H1 (cell line): Measurements from ENCODE around the gene CES4A. TPM values are rescaled to one million over a fixed set of nuclear protein-coding genes. Genes with fewer than 3 reads are reported as not detected.

Experiments
- CTCF ChIA-PET: fragments of 300-600 bp; sonication (Branson Sonifier 250); formaldehyde crosslinking; loops from one replicate; lab custom pipeline; 2021; ENCODE audit not compliant: partially characterized antibody; lab: Charles Lee
- POLR2A ChIA-PET: fragments of 300-600 bp; sonication (Branson Sonifier 250); formaldehyde crosslinking; loops from one replicate; lab custom pipeline; 2021; ENCODE audit warnings: inconsistent platforms; ENCODE audit not compliant: partially characterized antibody; lab: Charles Lee
- DNase-seq, 2 experiments: peaks; one replicate each; pipeline versions ENCODE4 v3.0.0 to v3.0.0-alpha.2; 2010 to 2022; ENCODE audit warnings: low spot score in 2 of 2, low read depth in 1 of 2, mixed read lengths in 1 of 2
- FAIRE-seq: peaks from 2 replicates; lab custom pipeline; 2011; peaks lifted over from hg19 to GRCh38; lab: Jason Lieb, UNC
- H2AFZ ChIP-seq: 2 replicates; pipeline ENCODE4 v1.8.1; 2012; ENCODE audit warnings: low read length, inconsistent platforms
- H2AK5ac ChIP-seq: 2 replicates; pipeline ENCODE4 v1.6.1; 2013; ENCODE audit warnings: low read depth, low read length
- H2BK120ac ChIP-seq: replicated peaks from 2 replicates; pipeline ENCODE3; 2013; ENCODE audit warnings: low read depth, low read length, inconsistent platforms
- H2BK12ac ChIP-seq: 2 replicates; pipeline ENCODE4 v1.6.1; 2013; ENCODE audit warnings: low read depth, low read length
- H2BK15ac ChIP-seq: 2 replicates; pipeline ENCODE4 v1.6.1; 2013; ENCODE audit warnings: low read length
- H2BK20ac ChIP-seq: 2 replicates; pipeline ENCODE4 v1.6.1; 2013; ENCODE audit warnings: low read length
- H2BK5ac ChIP-seq: 2 replicates; pipeline ENCODE4 v1.6.1; 2013; ENCODE audit warnings: low read depth, low read length
- H3K14ac ChIP-seq: 2 replicates; pipeline ENCODE4 v1.6.1; 2013; ENCODE audit warnings: inconsistent platforms; ENCODE audit not compliant: insufficient read length
- H3K18ac ChIP-seq: 2 replicates; pipeline ENCODE4 v1.6.1; 2013; ENCODE audit warnings: low read length; ENCODE audit errors: extremely low read depth
- H3K23ac ChIP-seq: 2 replicates; pipeline ENCODE4 v1.6.1; 2013; ENCODE audit warnings: inconsistent platforms; ENCODE audit not compliant: insufficient read length
- H3K23me2 ChIP-seq: 2 replicates; pipeline ENCODE4 v1.6.1; 2013; ENCODE audit warnings: low read depth, low read length
- H3K27ac ChIP-seq: 2 replicates; pipeline ENCODE4 v1.6.1; 2011; ENCODE audit warnings: low read depth, low read length, inconsistent platforms
- H3K27me3 ChIP-seq, 4 experiments: replicated peaks in 1 of 4; 1 replicate in 1 of 4; 2 replicates in 3 of 4; pipeline versions ENCODE4 v1.6.1 to v1.8.1; 2011 to 2013; ENCODE audit warnings: low read length in 3 of 4, mild to moderate bottlenecking in 3 of 4, inconsistent platforms in 2 of 4, mixed read lengths in 2 of 4, moderate library complexity in 1 of 4; ENCODE audit not compliant: control insufficient read depth in 3 of 4, insufficient read depth in 3 of 4; ENCODE audit errors: extremely low read depth in 1 of 4
- H3K36me3 ChIP-seq, 4 experiments: 2 replicates each; pipeline versions ENCODE4 v1.6.1 to v1.8.1; 2011 to 2013; ENCODE audit warnings: mild to moderate bottlenecking in 4 of 4, low read length in 3 of 4, moderate library complexity in 2 of 4, control low read depth in 1 of 4, inconsistent platforms in 1 of 4; ENCODE audit not compliant: insufficient read depth in 4 of 4, control insufficient read depth in 2 of 4
- H3K4ac ChIP-seq: replicated peaks from 2 replicates; pipeline ENCODE3; 2013; ENCODE audit warnings: low read length, low read depth, mixed read lengths, inconsistent platforms; ENCODE audit not compliant: insufficient read length
- H3K4me1 ChIP-seq, 4 experiments: replicated peaks in 1 of 4; 1 replicate in 1 of 4; 2 replicates in 3 of 4; pipeline versions ENCODE4 v1.6.1 to v1.8.1; 2011 to 2013; ENCODE audit warnings: low read length in 3 of 4, inconsistent platforms in 2 of 4, mixed read lengths in 1 of 4; ENCODE audit not compliant: insufficient read depth in 4 of 4, control insufficient read depth in 3 of 4
- H3K4me2 ChIP-seq, 2 experiments: 2 replicates each; pipeline versions ENCODE4 v1.6.1 to v1.8.1; 2011 to 2013; ENCODE audit warnings: low read depth in 2 of 2, low read length in 2 of 2, control low read depth in 1 of 2, inconsistent platforms in 1 of 2, mild to moderate bottlenecking in 1 of 2; ENCODE audit not compliant: insufficient read depth in 1 of 2
- H3K4me3 ChIP-seq, 4 experiments: fragments of 200-600, 300-600 bp in 1 of 4; sonication (generic), shearing (Covaris generic), sonication (Bioruptor Twin) in 1 of 4; 2 replicates each; pipeline versions ENCODE4 v1.5.1 to v1.8.1; 2011 to 2016; ENCODE audit warnings: low read length in 4 of 4, low read depth in 3 of 4, control low read depth in 2 of 4, inconsistent platforms in 2 of 4, mild to moderate bottlenecking in 2 of 4, mixed read lengths in 1 of 4, moderate library complexity in 1 of 4; ENCODE audit not compliant: insufficient read depth in 2 of 4; ENCODE audit errors: extremely low read depth in 1 of 4
- H3K56ac ChIP-seq: replicated peaks from 2 replicates; pipeline ENCODE3; 2013; ENCODE audit warnings: low read depth, mild to moderate bottlenecking, mixed read lengths, low read length, inconsistent platforms; ENCODE audit not compliant: insufficient read length
- H3K79me1 ChIP-seq: 2 replicates; pipeline ENCODE4 v1.6.1; 2013; ENCODE audit warnings: low read depth, low read length, control low read depth
- H3K79me2 ChIP-seq, 2 experiments: 2 replicates each; pipeline versions ENCODE4 v1.6.1 to v1.8.1; 2012 to 2013; ENCODE audit warnings: low read length in 2 of 2, mild to moderate bottlenecking in 2 of 2, inconsistent platforms in 1 of 2; ENCODE audit not compliant: insufficient read depth in 2 of 2, control insufficient read depth in 1 of 2
- H3K9ac ChIP-seq, 4 experiments: replicated peaks in 1 of 4; 1 replicate in 1 of 4; 2 replicates in 3 of 4; pipeline versions ENCODE4 v1.6.1 to v1.8.1; 2011 to 2013; ENCODE audit warnings: low read depth in 3 of 4, low read length in 3 of 4, control low read depth in 2 of 4, mild to moderate bottlenecking in 2 of 4, moderate library complexity in 2 of 4, inconsistent platforms in 1 of 4; ENCODE audit errors: extremely low read depth in 1 of 4
- H3K9me3 ChIP-seq, 2 experiments: 2 replicates each; pipeline versions ENCODE4 v1.6.1 to v1.8.1; 2012 to 2013; ENCODE audit warnings: mild to moderate bottlenecking in 2 of 2, moderate library complexity in 2 of 2, control low read depth in 1 of 2, inconsistent platforms in 1 of 2, low read depth in 1 of 2, low read length in 1 of 2, mixed read lengths in 1 of 2; ENCODE audit not compliant: insufficient read depth in 2 of 2
- H4K20me1 ChIP-seq, 2 experiments: replicated peaks in 1 of 2; 2 replicates each; pipeline versions ENCODE3 to v1.8.1; 2011 to 2013; ENCODE audit warnings: inconsistent platforms in 2 of 2, low read length in 2 of 2, mild to moderate bottlenecking in 1 of 2; ENCODE audit not compliant: insufficient read depth in 2 of 2, control insufficient read depth in 1 of 2
- H4K5ac ChIP-seq: 2 replicates; pipeline ENCODE4 v1.6.1; 2013; ENCODE audit warnings: low read length, low read depth, mixed read lengths, inconsistent platforms; ENCODE audit not compliant: insufficient read length
- H4K8ac ChIP-seq: 2 replicates; pipeline ENCODE4 v1.8.0; 2013; ENCODE audit warnings: mild to moderate bottlenecking, moderate library complexity, low read length, inconsistent platforms; ENCODE audit not compliant: insufficient read depth; ENCODE audit errors: extremely low read depth
- H4K91ac ChIP-seq: replicated peaks from 2 replicates; pipeline ENCODE3; 2013; ENCODE audit warnings: low read length, mixed read lengths, inconsistent platforms; ENCODE audit not compliant: insufficient read length
- CTBP2 ChIP-seq: IDR thresholded peaks from 2 replicates; pipeline ENCODE4 v1.7.0; 2011; ENCODE audit warnings: borderline replicate concordance, mild to moderate bottlenecking, moderate library complexity, mixed read lengths, low read length; ENCODE audit not compliant: insufficient read depth, insufficient read length
- EZH2 ChIP-seq: fragments of 200-600 bp; sonication (generic); IDR thresholded peaks from 2 replicates; pipeline ENCODE4 v1.7.1; 2012; ENCODE audit warnings: low read depth, mild to moderate bottlenecking, moderate library complexity, low read length, inconsistent platforms; ENCODE audit not compliant: severe bottlenecking
- RAD21 ChIP-seq, 2 experiments: IDR thresholded peaks in 1 of 2; conservative IDR thresholded peaks in 1 of 2; 2 replicates each; pipeline ENCODE4 v1.6.1; 2011; ENCODE audit warnings: low read depth in 2 of 2, low read length in 2 of 2, improper control_type of control experiment in 1 of 2, inconsistent platforms in 1 of 2, mild to moderate bottlenecking in 1 of 2, moderate library complexity in 1 of 2
- RXRA ChIP-seq: IDR thresholded peaks from 2 replicates; pipeline ENCODE4 v1.6.1; 2011; ENCODE audit warnings: low read depth, mild to moderate bottlenecking, low read length, moderate library complexity; ENCODE audit not compliant: insufficient read depth
- SIX5 ChIP-seq: IDR thresholded peaks from 2 replicates; pipeline ENCODE4 v1.6.1; 2011; ENCODE audit warnings: mild to moderate bottlenecking, low read depth, low read length
- ZNF274 ChIP-seq: IDR thresholded peaks from 2 replicates; pipeline ENCODE4 v1.7.0; 2012; ENCODE audit warnings: low read length, borderline replicate concordance; ENCODE audit errors: extremely low read depth
- WGBS, 2 experiments: shearing (Covaris generic) in 1 of 2; methylation state at CpG; one replicate each; pipeline versions ENCODE4 v1.1.6 to v1.1.7; 2013 to 2015; ENCODE audit warnings: low lambda C conversion rate in 2 of 2, mixed read lengths in 2 of 2, inconsistent platforms in 1 of 2, low coverage in 1 of 2, missing lambda C conversion rate in 1 of 2; ENCODE audit not compliant: insufficient replicate concordance in 2 of 2, insufficient coverage in 1 of 2, insufficient read length in 1 of 2; ENCODE audit errors: extremely low coverage in 1 of 2, missing lambda C conversion rate in 1 of 2; 5-methylcytosine and 5-hydroxymethylcytosine counted together
- polyA plus RNA-seq, 7 experiments: library from polyadenylated mRNA; depleted of rRNA in 3 of 7; stranded (reverse) in 5 of 7; unstranded in 2 of 7; fragments of >200 nt in 5 of 7; fragments of 200-250 nt in 2 of 7; gene quantifications; 1 replicate in 5 of 7; 2 replicates in 1 of 7; 4 replicates in 1 of 7; pipeline versions ENCODE4 v1.2.1 to v1.2.3, GENCODE V29; 2011 to 2013; ENCODE audit warnings: missing spikeins in 2 of 7, mixed read lengths in 2 of 7
- total RNA-seq: library from RNA; stranded (reverse); fragmentation: NEBNext Ultra II Directional; extraction: Animal tissue kit (Norgen Biotek cat#: 25700); gene quantifications from 2 replicates; pipeline ENCODE4 v1.2.1, GENCODE V29; 2021
- TF ChIP-seq, protein P1 (sequence below), 3 experiments: IDR thresholded peaks; 1 replicate in 2 of 3; 2 replicates in 1 of 3; pipeline versions ENCODE4 v1.5.1 to v1.6.1; 2011; ENCODE audit warnings: low read length in 3 of 3, mild to moderate bottlenecking in 3 of 3, inconsistent platforms in 2 of 3, low read depth in 1 of 3, moderate library complexity in 1 of 3; ENCODE audit not compliant: insufficient read depth in 1 of 3; ENCODE audit errors: control extremely low read depth in 1 of 3

The CES4A gene
- total and polyA plus RNA-seq, 2 of the 8 experiments (the other 6 are each of a cell fraction or from before 2014, with no cell fraction given) = 0.93 to 1.5 TPM

DNA sequence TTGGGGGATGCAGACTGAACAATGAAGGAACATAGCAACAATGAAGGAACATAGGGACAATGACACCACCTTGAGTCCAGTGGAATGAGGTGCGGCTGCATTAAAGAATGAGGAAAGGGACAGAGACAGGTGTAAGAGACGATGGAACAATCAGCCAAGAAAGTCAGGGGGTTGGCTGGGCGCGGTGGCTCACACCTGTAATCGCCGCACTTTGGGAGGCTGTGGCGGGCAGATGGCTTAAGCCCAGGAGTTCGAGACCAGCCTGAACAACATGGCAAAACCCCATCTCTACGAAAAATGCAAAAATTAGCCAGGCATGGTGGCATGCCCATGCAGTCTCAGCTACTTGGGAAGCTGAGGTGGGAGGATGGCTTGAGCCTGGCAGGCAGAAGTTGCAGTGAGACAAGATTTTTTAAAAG, 26.9 kb downstream of the CES4A start:
- no peaks in the 10 kb centered on the region for H3K79me2 ChIP-seq
- FAIRE-seq = no peak
- 95% methylated on average over 9 of the region's 9 CpGs; no CpG with 5 or more reads in 1 of the 2 experiments for WGBS, 2 experiments

More for the DNA sequence above, 26.9 kb downstream of the CES4A start:
- DNase-seq = no peak
- H3K36me3 ChIP-seq = no peaks in the 10 kb centered on the region
- POLR2A ChIA-PET = interaction anchor here (0.6 kb wide), 1 partner anchor 155 kb away, joined by 4 read pairs; the partner anchor contains the start of gene NOL3
- no peak overlapping the region for H2BK12ac ChIP-seq
- no peak overlapping the region for H2BK5ac ChIP-seq
- H2BK15ac ChIP-seq = no peak overlapping the region
- H2AFZ ChIP-seq = no peak overlapping the region
- TF ChIP-seq RXRA = no peak
- TF ChIP-seq, protein P1, sequence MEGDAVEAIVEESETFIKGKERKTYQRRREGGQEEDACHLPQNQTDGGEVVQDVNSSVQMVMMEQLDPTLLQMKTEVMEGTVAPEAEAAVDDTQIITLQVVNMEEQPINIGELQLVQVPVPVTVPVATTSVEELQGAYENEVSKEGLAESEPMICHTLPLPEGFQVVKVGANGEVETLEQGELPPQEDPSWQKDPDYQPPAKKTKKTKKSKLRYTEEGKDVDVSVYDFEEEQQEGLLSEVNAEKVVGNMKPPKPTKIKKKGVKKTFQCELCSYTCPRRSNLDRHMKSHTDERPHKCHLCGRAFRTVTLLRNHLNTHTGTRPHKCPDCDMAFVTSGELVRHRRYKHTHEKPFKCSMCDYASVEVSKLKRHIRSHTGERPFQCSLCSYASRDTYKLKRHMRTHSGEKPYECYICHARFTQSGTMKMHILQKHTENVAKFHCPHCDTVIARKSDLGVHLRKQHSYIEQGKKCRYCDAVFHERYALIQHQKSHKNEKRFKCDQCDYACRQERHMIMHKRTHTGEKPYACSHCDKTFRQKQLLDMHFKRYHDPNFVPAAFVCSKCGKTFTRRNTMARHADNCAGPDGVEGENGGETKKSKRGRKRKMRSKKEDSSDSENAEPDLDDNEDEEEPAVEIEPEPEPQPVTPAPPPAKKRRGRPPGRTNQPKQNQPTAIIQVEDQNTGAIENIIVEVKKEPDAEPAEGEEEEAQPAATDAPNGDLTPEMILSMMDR (IDR thresholded peaks at IDR 0.05; ENCODE audit: control extremely low read depth in 1 of 3, insufficient read depth in 1 of 3, low read depth in 1 of 3, low read length in 3 of 3) = peak in 2 of 3 experiments; percentile 23 to 27; a peak in 2 of 4 replicates
- no peak for TF ChIP-seq SIX5
- TF ChIP-seq EZH2 = no peak
- no peak for TF ChIP-seq CTBP2
- no peak for TF ChIP-seq ZNF274
- TF ChIP-seq RAD21 (IDR thresholded peaks at IDR 0.05 in 1 of 2, conservative IDR thresholded peaks at IDR 0.05 in 1 of 2; ENCODE audit: low read depth in 2 of 2, low read length in 2 of 2) = peak; percentile 30 to 45
- peaks cover 11% of the 10 kb centered on the region; the same call in 1 of the 2 replicates for H3K23me2 ChIP-seq
- H3K4me3 ChIP-seq = no peak overlapping the region
- H3K14ac ChIP-seq = no peak overlapping the region
- no peak overlapping the region for H3K23ac ChIP-seq
- H3K9me3 ChIP-seq = no peaks in the 10 kb centered on the region
- H4K91ac ChIP-seq = no peak overlapping the region
- H3K4me2 ChIP-seq = no peak overlapping the region
- no peak overlapping the region for H3K9ac ChIP-seq
- H3K79me1 ChIP-seq = no peaks in the 10 kb centered on the region
- no peaks in the 10 kb centered on the region for H4K20me1 ChIP-seq
- no peak overlapping the region for H3K27ac ChIP-seq
- H2BK20ac ChIP-seq = no peak overlapping the region
- no peak overlapping the region for H3K56ac ChIP-seq
- CTCF ChIA-PET = interaction anchor here (0.6 to 10.2 kb wide), 18 partner anchors 10 to 273 kb away, joined by 3 to 164 read pairs (median 4); partner anchors contain the start of genes B3GNT9, CES3, FBXL8 and NOL3
- no peak overlapping the region for H3K18ac ChIP-seq
- H2AK5ac ChIP-seq = no peak overlapping the region
- H2BK120ac ChIP-seq = no peak overlapping the region
- H3K4me1 ChIP-seq = peaks cover 0 to 6% (median 4%) of the 10 kb centered on the region in 4 experiments; a peak in 4 of 7 replicates
- no peak overlapping the region for H4K8ac ChIP-seq
- H3K4ac ChIP-seq = no peak overlapping the region
- no peak overlapping the region for H4K5ac ChIP-seq
- peaks cover 16 to 37% (median 29%) of the 10 kb centered on the region in 4 experiments for H3K27me3 ChIP-seq
